Measurements from ENCODE around the gene MT1B. TPM values are rescaled to one million over a fixed set of nuclear protein-coding genes. Genes with fewer than 3 reads are reported as not detected.

Gene MT1B
- total and polyA plus RNA-seq, 2 of the 13 experiments (the other 11 are each of a cell fraction or from before 2014, with no cell fraction given), result 0.89 TPM; not detected in 1

DNA sequence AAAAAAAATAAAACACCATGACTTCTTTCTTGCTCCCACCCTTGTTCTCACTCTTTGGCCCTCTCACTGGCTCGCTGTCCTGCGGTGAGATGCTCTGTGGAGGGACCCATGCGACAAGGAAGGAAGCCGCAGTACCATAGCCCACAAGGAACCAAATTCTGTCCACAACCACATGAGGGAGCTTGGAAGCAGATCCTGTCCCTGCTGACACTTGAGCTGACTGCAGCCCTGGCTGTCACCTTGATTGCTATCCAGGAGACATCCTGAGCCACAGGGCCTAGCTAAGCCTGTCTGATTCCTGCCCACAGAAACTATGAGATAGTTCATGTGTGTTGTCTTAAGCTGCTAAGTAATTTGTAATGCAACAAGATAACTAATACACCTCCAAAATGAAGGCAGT, 48.1 kb upstream of the MT1B start (continued):
- TF ChIP-seq, protein P1, sequence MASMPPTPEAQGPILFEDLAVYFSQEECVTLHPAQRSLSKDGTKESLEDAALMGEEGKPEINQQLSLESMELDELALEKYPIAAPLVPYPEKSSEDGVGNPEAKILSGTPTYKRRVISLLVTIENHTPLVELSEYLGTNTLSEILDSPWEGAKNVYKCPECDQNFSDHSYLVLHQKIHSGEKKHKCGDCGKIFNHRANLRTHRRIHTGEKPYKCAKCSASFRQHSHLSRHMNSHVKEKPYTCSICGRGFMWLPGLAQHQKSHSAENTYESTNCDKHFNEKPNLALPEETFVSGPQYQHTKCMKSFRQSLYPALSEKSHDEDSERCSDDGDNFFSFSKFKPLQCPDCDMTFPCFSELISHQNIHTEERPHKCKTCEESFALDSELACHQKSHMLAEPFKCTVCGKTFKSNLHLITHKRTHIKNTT (CRISPR knock-in tag; IDR thresholded peaks at IDR 0.05), result no peak
- TF ChIP-seq REPIN1 (CRISPR knock-in tag; IDR thresholded peaks at IDR 0.05; ENCODE audit: borderline replicate concordance, low read depth), result 0 out of 2 replicates have a peak, but pooled peaks have one; percentile 60
- 0 out of 2 replicates have a peak, but pooled peaks have one; percentile 26 for TF ChIP-seq AHR (CRISPR knock-in tag; IDR thresholded peaks at IDR 0.05)
- TF ChIP-seq LCORL (IDR thresholded peaks at IDR 0.05), result no peak
- 0 out of 2 replicates have a peak, but pooled peaks have one; percentile 56 for TF ChIP-seq LCORL (CRISPR knock-in tag; IDR thresholded peaks at IDR 0.05)
- TF ChIP-seq, protein P2, sequence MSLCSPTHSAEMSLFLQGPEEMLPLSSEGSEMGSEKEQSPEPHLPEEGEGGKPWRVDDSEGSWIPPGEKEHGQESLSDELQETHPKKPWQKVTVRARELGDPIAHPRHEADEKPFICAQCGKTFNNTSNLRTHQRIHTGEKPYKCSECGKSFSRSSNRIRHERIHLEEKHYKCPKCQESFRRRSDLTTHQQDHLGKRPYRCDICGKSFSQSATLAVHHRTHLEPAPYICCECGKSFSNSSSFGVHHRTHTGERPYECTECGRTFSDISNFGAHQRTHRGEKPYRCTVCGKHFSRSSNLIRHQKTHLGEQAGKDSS (CRISPR knock-in tag; IDR thresholded peaks at IDR 0.05; ENCODE audit: borderline replicate concordance, low read depth), result 0 out of 2 replicates have a peak, but pooled peaks have one; percentile 23
- no peak for TF ChIP-seq ZNF451 (CRISPR knock-in tag; IDR thresholded peaks at IDR 0.05)
- 0 out of 2 replicates have a peak, but pooled peaks have one; percentile 31 for TF ChIP-seq SSRP1 (CRISPR knock-in tag; IDR thresholded peaks at IDR 0.05)
- no peak for TF ChIP-seq SOX6 (IDR thresholded peaks at IDR 0.05)
- peak; percentile 27 for TF ChIP-seq SOX6 (CRISPR knock-in tag; IDR thresholded peaks at IDR 0.05)
- TF ChIP-seq, protein P3, sequence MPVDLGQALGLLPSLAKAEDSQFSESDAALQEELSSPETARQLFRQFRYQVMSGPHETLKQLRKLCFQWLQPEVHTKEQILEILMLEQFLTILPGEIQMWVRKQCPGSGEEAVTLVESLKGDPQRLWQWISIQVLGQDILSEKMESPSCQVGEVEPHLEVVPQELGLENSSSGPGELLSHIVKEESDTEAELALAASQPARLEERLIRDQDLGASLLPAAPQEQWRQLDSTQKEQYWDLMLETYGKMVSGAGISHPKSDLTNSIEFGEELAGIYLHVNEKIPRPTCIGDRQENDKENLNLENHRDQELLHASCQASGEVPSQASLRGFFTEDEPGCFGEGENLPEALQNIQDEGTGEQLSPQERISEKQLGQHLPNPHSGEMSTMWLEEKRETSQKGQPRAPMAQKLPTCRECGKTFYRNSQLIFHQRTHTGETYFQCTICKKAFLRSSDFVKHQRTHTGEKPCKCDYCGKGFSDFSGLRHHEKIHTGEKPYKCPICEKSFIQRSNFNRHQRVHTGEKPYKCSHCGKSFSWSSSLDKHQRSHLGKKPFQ (CRISPR knock-in tag; IDR thresholded peaks at IDR 0.05; ENCODE audit: insufficient replicate concordance), result no peak
- TF ChIP-seq ZNF292 (CRISPR knock-in tag; IDR thresholded peaks at IDR 0.05; ENCODE audit: borderline replicate concordance, low read depth), result peak; percentile 51; the same call in 1 of the 2 replicates
- TF ChIP-seq ZSCAN29 (CRISPR knock-in tag; conservative IDR thresholded peaks at IDR 0.05), result no peak
- peak; percentile 83; the same call in 1 of the 2 replicates for TF ChIP-seq SIX1 (CRISPR knock-in tag; IDR thresholded peaks at IDR 0.05; ENCODE audit: borderline replicate concordance)
- TF ChIP-seq ZNF792 (CRISPR knock-in tag; IDR thresholded peaks at IDR 0.05), result peak; percentile 59; the same call in 1 of the 2 replicates
- 0 out of 2 replicates have a peak, but pooled peaks have one; percentile 23 for TF ChIP-seq ZNF350 (CRISPR knock-in tag; IDR thresholded peaks at IDR 0.05; ENCODE audit: borderline replicate concordance, low read depth)
- TF ChIP-seq, protein P4, sequence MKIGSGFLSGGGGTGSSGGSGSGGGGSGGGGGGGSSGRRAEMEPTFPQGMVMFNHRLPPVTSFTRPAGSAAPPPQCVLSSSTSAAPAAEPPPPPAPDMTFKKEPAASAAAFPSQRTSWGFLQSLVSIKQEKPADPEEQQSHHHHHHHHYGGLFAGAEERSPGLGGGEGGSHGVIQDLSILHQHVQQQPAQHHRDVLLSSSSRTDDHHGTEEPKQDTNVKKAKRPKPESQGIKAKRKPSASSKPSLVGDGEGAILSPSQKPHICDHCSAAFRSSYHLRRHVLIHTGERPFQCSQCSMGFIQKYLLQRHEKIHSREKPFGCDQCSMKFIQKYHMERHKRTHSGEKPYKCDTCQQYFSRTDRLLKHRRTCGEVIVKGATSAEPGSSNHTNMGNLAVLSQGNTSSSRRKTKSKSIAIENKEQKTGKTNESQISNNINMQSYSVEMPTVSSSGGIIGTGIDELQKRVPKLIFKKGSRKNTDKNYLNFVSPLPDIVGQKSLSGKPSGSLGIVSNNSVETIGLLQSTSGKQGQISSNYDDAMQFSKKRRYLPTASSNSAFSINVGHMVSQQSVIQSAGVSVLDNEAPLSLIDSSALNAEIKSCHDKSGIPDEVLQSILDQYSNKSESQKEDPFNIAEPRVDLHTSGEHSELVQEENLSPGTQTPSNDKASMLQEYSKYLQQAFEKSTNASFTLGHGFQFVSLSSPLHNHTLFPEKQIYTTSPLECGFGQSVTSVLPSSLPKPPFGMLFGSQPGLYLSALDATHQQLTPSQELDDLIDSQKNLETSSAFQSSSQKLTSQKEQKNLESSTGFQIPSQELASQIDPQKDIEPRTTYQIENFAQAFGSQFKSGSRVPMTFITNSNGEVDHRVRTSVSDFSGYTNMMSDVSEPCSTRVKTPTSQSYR (CRISPR knock-in tag; IDR thresholded peaks at IDR 0.05; ENCODE audit: borderline replicate concordance), result no peak
- TF ChIP-seq ZFX (CRISPR knock-in tag; IDR thresholded peaks at IDR 0.05; ENCODE audit: low read depth), result peak; percentile 50; the same call in 1 of the 2 replicates
- TF ChIP-seq SMC3 (IDR thresholded peaks at IDR 0.05; ENCODE audit: low read length), result peak; percentile 97
- TF ChIP-seq, protein P5, sequence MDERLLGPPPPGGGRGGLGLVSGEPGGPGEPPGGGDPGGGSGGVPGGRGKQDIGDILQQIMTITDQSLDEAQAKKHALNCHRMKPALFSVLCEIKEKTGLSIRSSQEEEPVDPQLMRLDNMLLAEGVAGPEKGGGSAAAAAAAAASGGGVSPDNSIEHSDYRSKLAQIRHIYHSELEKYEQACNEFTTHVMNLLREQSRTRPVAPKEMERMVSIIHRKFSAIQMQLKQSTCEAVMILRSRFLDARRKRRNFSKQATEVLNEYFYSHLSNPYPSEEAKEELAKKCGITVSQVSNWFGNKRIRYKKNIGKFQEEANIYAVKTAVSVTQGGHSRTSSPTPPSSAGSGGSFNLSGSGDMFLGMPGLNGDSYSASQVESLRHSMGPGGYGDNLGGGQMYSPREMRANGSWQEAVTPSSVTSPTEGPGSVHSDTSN (CRISPR knock-in tag; IDR thresholded peaks at IDR 0.05), result peak; percentile 68
- peak; percentile 57; the same call in 1 of the 2 replicates for TF ChIP-seq RXRB (CRISPR knock-in tag; IDR thresholded peaks at IDR 0.05; ENCODE audit: borderline replicate concordance)
